ENCODE data around the gene PDE3B.
A peak's percentile ranks its signal among the peaks of the same experiment; 100 is the strongest.
"Not testable (repeated sequence)": the region's sequence is repeated elsewhere in the genome, so short reads cannot be mapped to it uniquely, and the experiment has no call there.

The PDE3B gene

GRCh38 chr11:14642453-14642852, 1.2 kb upstream of the PDE3B start:
- no peak for DNase-seq

GRCh38 chr11:14642873-14643696, 519 bp upstream of the PDE3B start:
- DNase-seq: no peak

- DNase-seq: peak; percentile 53
Observed at GRCh38 chr11:14644226-14645014, 816 bp downstream of the PDE3B start.

- DNase-seq: no peak
Observed at GRCh38 chr11:14645015-14645912, 1.7 kb downstream of the PDE3B start.

- no peak for DNase-seq
Observed at GRCh38 chr11:14645985-14646900, 2.6 kb downstream of the PDE3B start.

GRCh38 chr11:14650064-14650463, 6.5 kb downstream of the PDE3B start:
- DNase-seq: no peak

- DNase-seq: no peak
Observed at GRCh38 chr11:14653090-14653489, 9.5 kb downstream of the PDE3B start.

- no peak for DNase-seq
Observed at GRCh38 chr11:14655435-14655834, 11.8 kb downstream of the PDE3B start.

GRCh38 chr11:14656536-14657457, 13.2 kb downstream of the PDE3B start:
- no peak for DNase-seq

GRCh38 chr11:14657841-14658240, 14.2 kb downstream of the PDE3B start:
- no peak for DNase-seq

- not testable (repeated sequence) for DNase-seq
Observed at GRCh38 chr11:14664926-14665325, 21.3 kb downstream of the PDE3B start.

- not testable (repeated sequence) for DNase-seq
Observed at GRCh38 chr11:14667329-14667728, 23.7 kb downstream of the PDE3B start.

- DNase-seq: no peak
Observed at GRCh38 chr11:14668731-14669301, 25.2 kb downstream of the PDE3B start.

GRCh38 chr11:14669499-14669898, 25.9 kb downstream of the PDE3B start:
- DNase-seq: no peak

GRCh38 chr11:14669958-14670357, 26.4 kb downstream of the PDE3B start:
- no peak for DNase-seq

GRCh38 chr11:14672635-14673034, 29.0 kb downstream of the PDE3B start:
- DNase-seq: no peak

GRCh38 chr11:14673421-14673820, 29.8 kb downstream of the PDE3B start:
- DNase-seq: no peak

- no peak for DNase-seq
Observed at GRCh38 chr11:14673824-14674405, 30.3 kb downstream of the PDE3B start.

- DNase-seq: no peak
Observed at GRCh38 chr11:14676068-14676467, 32.5 kb downstream of the PDE3B start.

GRCh38 chr11:14677146-14677545, 33.5 kb downstream of the PDE3B start:
- no peak for DNase-seq
